ENCODE data around the gene PATZ1. TPM values are rescaled to one million over a fixed set of nuclear protein-coding genes. Genes with fewer than 3 reads are reported as not detected.

PATZ1 gene
- total RNA-seq, 1 donor from 2014 or later = 18.4 TPM

- peaks cover 0 to 52% of the 10 kb centered on the region in 2 donors for H3K36me3 ChIP-seq
- no peak overlapping the region for H3K27ac ChIP-seq
- no peaks in the 10 kb centered on the region for H3K27me3 ChIP-seq
- TF ChIP-seq POLR2AphosphoS5 (IDR thresholded peaks at IDR 0.05; ENCODE audit: insufficient read depth in 1 of 2, low read depth in 1 of 2) = no peak
- no peak for TF ChIP-seq POLR2A (IDR thresholded peaks at IDR 0.05)
- TF ChIP-seq CTCF (IDR thresholded peaks at IDR 0.05) = no peak
- H3K4me3 ChIP-seq = no peak overlapping the region
- DNase-seq (ENCODE audit: extremely low spot score in 2 of 2) = no peak
- peaks cover 16% of the 10 kb centered on the region for H3K4me1 ChIP-seq
- intact Hi-C loops (cut with DNase I) = no loop called here
- no peaks in the 10 kb centered on the region for H3K9me3 ChIP-seq
Observed at GRCh38 chr22:31333641-31334040, 12.5 kb downstream of the PATZ1 start.

- TF ChIP-seq POLR2AphosphoS5 (IDR thresholded peaks at IDR 0.05; ENCODE audit: insufficient read depth in 1 of 2, low read depth in 1 of 2) (no peak), CTCF (IDR thresholded peaks at IDR 0.05) (no peak), POLR2A (IDR thresholded peaks at IDR 0.05) (no peak)
- H3K4me3 ChIP-seq = no peak overlapping the region
- H3K27ac ChIP-seq = no peak overlapping the region
- DNase-seq (ENCODE audit: extremely low spot score in 2 of 2) = no peak
- H3K27me3 ChIP-seq = no peaks in the 10 kb centered on the region
- H3K4me1 ChIP-seq = peaks cover 24% of the 10 kb centered on the region
- intact Hi-C loops (cut with DNase I) = no loop called here
- H3K36me3 ChIP-seq = peaks cover 0 to 59% of the 10 kb centered on the region in 2 donors
- no peaks in the 10 kb centered on the region for H3K9me3 ChIP-seq
Observed at GRCh38 chr22:31332886-31333285, 13.3 kb downstream of the PATZ1 start.

GRCh38 chr22:31332010-31332409 is 14.1 kb downstream of the PATZ1 start:
- peaks cover 30% of the 10 kb centered on the region for H3K4me1 ChIP-seq

GRCh38 chr22:31329453-31330215 is 16.5 kb downstream of the PATZ1 start:
- TF ChIP-seq CTCF (IDR thresholded peaks at IDR 0.05) (no peak), POLR2AphosphoS5 (IDR thresholded peaks at IDR 0.05; ENCODE audit: insufficient read depth in 1 of 2, low read depth in 1 of 2) (no peak), POLR2A (IDR thresholded peaks at IDR 0.05) (no peak)
- Histone ChIP-seq H3K36me3 (peaks cover 0 to 77% of the 10 kb centered on the region in 2 donors), H3K27me3 (no peaks in the 10 kb centered on the region), H3K27ac (no peak overlapping the region), H3K4me1 (peaks cover 29% of the 10 kb centered on the region), H3K4me3 (no peak overlapping the region), H3K9me3 (no peaks in the 10 kb centered on the region)
- no peak for DNase-seq (ENCODE audit: extremely low spot score in 2 of 2)
- intact Hi-C loops (cut with DNase I) = no loop called here

More at GRCh38 chr22:31332010-31332409, 14.1 kb downstream of the PATZ1 start:
- H3K27me3 ChIP-seq = no peaks in the 10 kb centered on the region
- H3K9me3 ChIP-seq = no peaks in the 10 kb centered on the region
- TF ChIP-seq CTCF (IDR thresholded peaks at IDR 0.05) (no peak), POLR2A (IDR thresholded peaks at IDR 0.05) (no peak), POLR2AphosphoS5 (IDR thresholded peaks at IDR 0.05; ENCODE audit: insufficient read depth in 1 of 2, low read depth in 1 of 2) (no peak)
- H3K36me3 ChIP-seq = peaks cover 0 to 66% of the 10 kb centered on the region in 2 donors
- H3K27ac ChIP-seq = no peak overlapping the region
- no peak for DNase-seq (ENCODE audit: extremely low spot score in 2 of 2)
- intact Hi-C loops (cut with DNase I) = no loop called here
- no peak overlapping the region for H3K4me3 ChIP-seq

GRCh38 chr22:31329029-31329428 is 17.1 kb downstream of the PATZ1 start:
- Histone ChIP-seq H3K4me3 (no peak overlapping the region), H3K27ac (no peak overlapping the region), H3K4me1 (peaks cover 23% of the 10 kb centered on the region), H3K36me3 (peaks cover 0 to 73% of the 10 kb centered on the region in 2 donors), H3K27me3 (no peaks in the 10 kb centered on the region), H3K9me3 (no peaks in the 10 kb centered on the region)
- intact Hi-C loops (cut with DNase I) = no loop called here
- no peak for DNase-seq (ENCODE audit: extremely low spot score in 2 of 2)
- TF ChIP-seq CTCF (IDR thresholded peaks at IDR 0.05) (no peak), POLR2AphosphoS5 (IDR thresholded peaks at IDR 0.05; ENCODE audit: insufficient read depth in 1 of 2, low read depth in 1 of 2) (no peak), POLR2A (IDR thresholded peaks at IDR 0.05) (no peak)

Data from vagina (tissue), 2 donors.